Activated CD4-positive, alpha-beta T cell treated with anti-CD3 and anti-CD28 coated beads, Interleukin-2, amount 10 ng/mL, durations not matched to agents 7 days and 5 days (primary cell): ENCODE data around the gene MYF6. TPM values are rescaled to one million over a fixed set of nuclear protein-coding genes. Genes with fewer than 3 reads are reported as not detected.

ENCODE experiments used
- CTCF ChIA-PET: fragments of 350-600 bp; sonication (Branson Sonifier 250); formaldehyde crosslinking; loops from one replicate; lab custom pipeline; 2021; ENCODE audit warnings: antibody characterized with exemption; lab: Charles Lee
- POLR2A ChIA-PET: fragments of 350-600 bp; sonication (Branson Sonifier 250); formaldehyde crosslinking; loops from one replicate; lab custom pipeline; 2021; ENCODE audit warnings: antibody characterized with exemption; lab: Charles Lee
- DNase-seq: peaks from one replicate; pipeline ENCODE4 v3.0.0-alpha.2; 2020
- H3K27ac Mint-ChIP-seq: one replicate; pipeline ENCODE4 v1.8.0; 2021; ENCODE audit warnings: mild to moderate bottlenecking, moderate library complexity, mixed read lengths
- H3K27me3 Mint-ChIP-seq: one replicate; pipeline ENCODE4 v1.8.0; 2021; ENCODE audit warnings: mixed read lengths
- H3K36me3 Mint-ChIP-seq: one replicate; pipeline ENCODE4 v1.8.0; 2021; ENCODE audit warnings: low read depth, mixed read lengths
- H3K4me1 Mint-ChIP-seq: one replicate; pipeline ENCODE4 v1.8.0; 2021; ENCODE audit warnings: mixed read lengths
- H3K4me3 Mint-ChIP-seq: one replicate; pipeline ENCODE4 v1.8.0; 2021; ENCODE audit warnings: mild to moderate bottlenecking, moderate library complexity, mixed read lengths
- H3K9me3 Mint-ChIP-seq: one replicate; pipeline ENCODE4 v1.8.0; 2021; ENCODE audit warnings: mixed read lengths
- total RNA-seq, 2 experiments: library from RNA; stranded (reverse); gene quantifications; one replicate each; pipeline ENCODE4 v1.2.3, GENCODE V29; 2021

Gene MYF6
- total RNA-seq, 2 experiments from 2014 or later: not detected

- H3K27me3 Mint-ChIP-seq: no peaks in the 10 kb centered on the region
- ChIA-PET POLR2A (no interaction called here), CTCF (no interaction called here)
- H3K27ac Mint-ChIP-seq: no peak overlapping the region
- H3K9me3 Mint-ChIP-seq: no peaks in the 10 kb centered on the region
- H3K4me3 Mint-ChIP-seq: no peak overlapping the region
- no peaks in the 10 kb centered on the region for H3K4me1 Mint-ChIP-seq
- no peaks in the 10 kb centered on the region for H3K36me3 Mint-ChIP-seq
- DNase-seq: no peak
These were observed 15.3 kb upstream of the MYF6 start for GRCh38 chr12:80692114-80692513.

- DNase-seq: no peak
- Mint-ChIP-seq H3K27ac (no peak overlapping the region), H3K9me3 (no peaks in the 10 kb centered on the region), H3K27me3 (no peaks in the 10 kb centered on the region), H3K4me3 (no peak overlapping the region), H3K36me3 (no peaks in the 10 kb centered on the region), H3K4me1 (no peaks in the 10 kb centered on the region)
- POLR2A ChIA-PET: no interaction called here
- CTCF ChIA-PET: no interaction called here
These were observed 10.1 kb upstream of the MYF6 start for GRCh38 chr12:80697270-80697887.

- ChIA-PET CTCF (no interaction called here), POLR2A (no interaction called here)
- no peak overlapping the region for H3K27ac Mint-ChIP-seq
These were observed 9.2 kb upstream of the MYF6 start for GRCh38 chr12:80698256-80698655.

DNA sequence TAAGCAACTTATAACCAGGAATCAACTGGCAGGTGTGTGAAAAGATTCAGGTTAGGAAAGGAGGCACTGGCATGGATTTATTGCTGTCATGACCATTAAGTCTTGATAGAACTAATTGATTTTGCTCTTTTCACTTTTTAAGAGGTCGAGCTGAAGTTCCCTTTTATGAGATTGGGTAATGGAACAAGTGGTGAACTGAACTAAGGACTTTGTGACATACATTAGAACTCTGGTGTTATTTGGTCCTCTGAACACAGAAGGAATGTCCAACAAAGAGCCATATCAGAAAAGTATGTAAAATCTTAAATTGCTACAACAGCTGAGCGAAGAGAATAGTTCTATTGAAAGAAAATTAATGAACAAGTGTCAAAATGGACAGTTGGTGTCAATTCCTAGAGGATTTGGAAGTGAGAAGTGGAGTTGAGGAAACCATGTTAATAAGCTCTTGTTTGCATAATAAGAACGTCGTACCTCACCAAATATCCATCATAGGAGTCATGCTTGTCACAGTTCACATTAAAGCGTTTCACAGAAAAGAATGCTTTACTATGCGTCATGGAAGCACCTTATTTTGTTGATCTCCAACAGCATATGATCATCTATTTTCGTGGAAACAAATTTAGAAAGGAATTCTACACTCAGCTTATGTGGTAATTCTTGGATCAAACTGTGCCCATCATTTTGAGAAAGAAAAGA lies 8.4 kb upstream of the MYF6 start:
- Mint-ChIP-seq H3K27ac (no peak overlapping the region), H3K9me3 (no peaks in the 10 kb centered on the region), H3K4me3 (no peak overlapping the region), H3K27me3 (no peaks in the 10 kb centered on the region), H3K4me1 (no peaks in the 10 kb centered on the region), H3K36me3 (no peaks in the 10 kb centered on the region)
- CTCF ChIA-PET: no interaction called here
- POLR2A ChIA-PET: no interaction called here
- DNase-seq: no peak

More at GRCh38 chr12:80698256-80698655, 9.2 kb upstream of the MYF6 start:
- H3K9me3 Mint-ChIP-seq: no peaks in the 10 kb centered on the region
- H3K4me1 Mint-ChIP-seq: no peaks in the 10 kb centered on the region
- H3K27me3 Mint-ChIP-seq: no peaks in the 10 kb centered on the region
- no peak for DNase-seq
- H3K36me3 Mint-ChIP-seq: no peaks in the 10 kb centered on the region
- H3K4me3 Mint-ChIP-seq: no peak overlapping the region

DNA sequence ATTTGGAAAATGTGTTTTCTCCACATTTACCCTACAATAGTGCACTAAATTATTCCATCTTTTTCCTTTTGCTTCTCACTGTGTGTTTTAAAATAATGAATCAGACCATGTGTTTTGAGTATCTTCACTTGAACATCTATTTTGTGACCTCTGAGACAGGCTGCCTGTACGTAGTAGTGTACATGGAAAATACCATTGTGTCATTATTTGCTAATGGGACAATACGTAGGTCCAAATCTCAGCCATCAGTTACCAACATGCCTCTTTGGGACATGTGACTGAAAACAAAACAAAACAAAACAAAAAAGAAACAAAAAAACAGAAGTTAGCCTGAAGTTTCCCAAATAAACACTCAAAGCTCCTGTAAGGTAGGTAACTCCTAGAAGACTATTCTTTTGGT lies 7.1 kb upstream of the MYF6 start:
- Mint-ChIP-seq H3K4me3 (no peak overlapping the region), H3K27ac (no peak overlapping the region), H3K27me3 (no peaks in the 10 kb centered on the region), H3K36me3 (no peaks in the 10 kb centered on the region), H3K9me3 (no peaks in the 10 kb centered on the region), H3K4me1 (no peaks in the 10 kb centered on the region)
- CTCF ChIA-PET: no interaction called here
- POLR2A ChIA-PET: no interaction called here
- no peak for DNase-seq

- H3K4me3 Mint-ChIP-seq: no peak overlapping the region
- POLR2A ChIA-PET: no interaction called here
- no peaks in the 10 kb centered on the region for H3K27me3 Mint-ChIP-seq
- H3K9me3 Mint-ChIP-seq: no peaks in the 10 kb centered on the region
- CTCF ChIA-PET: no interaction called here
- no peaks in the 10 kb centered on the region for H3K4me1 Mint-ChIP-seq
- no peak overlapping the region for H3K27ac Mint-ChIP-seq
- DNase-seq: no peak
- no peaks in the 10 kb centered on the region for H3K36me3 Mint-ChIP-seq
These were observed 6.0 kb upstream of the MYF6 start for GRCh38 chr12:80701388-80701787.

DNA sequence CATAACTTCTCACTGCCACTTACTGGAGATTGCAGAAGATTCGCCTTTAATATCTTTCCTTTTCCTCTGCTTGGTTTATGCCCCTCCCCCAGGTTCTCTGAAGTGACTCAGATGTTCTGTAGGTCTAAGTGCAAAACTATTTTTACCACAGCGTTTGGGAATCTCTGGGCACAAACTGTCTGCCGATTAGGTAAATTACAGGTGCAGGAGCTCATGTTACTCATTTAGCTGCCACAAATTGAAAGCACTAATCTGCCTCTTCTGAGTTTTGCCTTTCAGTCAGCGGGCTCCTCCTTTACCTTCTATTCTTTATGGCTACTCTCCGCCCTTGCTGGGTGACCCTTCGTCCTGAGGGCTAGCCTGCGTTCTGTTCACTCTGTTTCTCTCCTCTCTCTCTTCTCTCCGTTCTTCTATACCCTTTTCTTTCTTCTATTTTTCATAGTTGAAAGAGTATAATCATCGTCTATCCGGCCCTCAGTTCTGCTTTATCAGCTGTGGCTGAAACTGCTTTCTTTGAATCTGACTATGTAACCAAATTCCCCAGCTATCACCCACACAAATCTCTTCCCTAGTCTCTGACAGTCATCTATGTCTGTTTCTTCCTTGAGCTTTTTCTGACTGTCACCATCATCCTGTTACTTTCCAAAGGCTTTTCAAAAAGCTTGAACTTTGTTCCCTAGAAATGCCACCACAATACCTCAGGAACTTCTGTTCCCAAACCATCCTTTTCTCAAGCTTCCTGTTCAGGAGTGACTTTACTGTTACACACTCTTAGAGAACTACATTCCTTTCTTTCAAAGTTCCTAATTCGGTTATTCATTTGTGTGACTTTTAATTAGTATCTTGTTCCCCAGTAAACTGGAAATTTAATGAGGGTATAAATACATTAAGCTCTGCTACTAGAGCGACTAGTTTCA lies 4.3 kb upstream of the MYF6 start:
- CTCF ChIA-PET: no interaction called here
- POLR2A ChIA-PET: interaction anchor here (0.7 kb wide), 1 partner anchor 143 kb away, joined by 3 read pairs; no protein-coding TSS in a partner anchor
- no peak for DNase-seq

GRCh38 chr12:80704420-80704819 lies 3.0 kb upstream of the MYF6 start:
- Mint-ChIP-seq H3K9me3 (no peaks in the 10 kb centered on the region), H3K4me3 (no peak overlapping the region), H3K27me3 (peaks cover 18% of the 10 kb centered on the region), H3K36me3 (no peaks in the 10 kb centered on the region), H3K4me1 (no peaks in the 10 kb centered on the region), H3K27ac (no peak overlapping the region)
- CTCF ChIA-PET: no interaction called here
- no peak for DNase-seq
- POLR2A ChIA-PET: no interaction called here

More for the DNA sequence above, 4.3 kb upstream of the MYF6 start:
- no peaks in the 10 kb centered on the region for H3K4me1 Mint-ChIP-seq
- H3K27ac Mint-ChIP-seq: no peak overlapping the region
- H3K9me3 Mint-ChIP-seq: no peaks in the 10 kb centered on the region
- no peaks in the 10 kb centered on the region for H3K36me3 Mint-ChIP-seq
- no peak overlapping the region for H3K4me3 Mint-ChIP-seq
- H3K27me3 Mint-ChIP-seq: peaks cover 8% of the 10 kb centered on the region

DNA sequence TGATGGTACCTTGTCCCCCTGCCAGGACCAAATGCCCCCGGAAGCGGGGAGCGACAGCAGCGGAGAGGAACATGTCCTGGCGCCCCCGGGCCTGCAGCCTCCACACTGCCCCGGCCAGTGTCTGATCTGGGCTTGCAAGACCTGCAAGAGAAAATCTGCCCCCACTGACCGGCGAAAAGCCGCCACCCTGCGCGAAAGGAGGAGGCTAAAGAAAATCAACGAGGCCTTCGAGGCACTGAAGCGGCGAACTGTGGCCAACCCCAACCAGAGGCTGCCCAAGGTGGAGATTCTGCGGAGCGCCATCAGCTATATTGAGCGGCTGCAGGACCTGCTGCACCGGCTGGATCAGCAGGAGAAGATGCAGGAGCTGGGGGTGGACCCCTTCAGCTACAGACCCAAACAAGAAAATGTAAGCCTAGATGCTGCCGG lies 410 bp downstream of the MYF6 start:
- Mint-ChIP-seq H3K9me3 (no peaks in the 10 kb centered on the region), H3K36me3 (no peaks in the 10 kb centered on the region), H3K4me3 (no peak overlapping the region), H3K4me1 (no peaks in the 10 kb centered on the region), H3K27me3 (peaks cover 28% of the 10 kb centered on the region), H3K27ac (no peak overlapping the region)
- DNase-seq: no peak
- CTCF ChIA-PET: no interaction called here
- POLR2A ChIA-PET: no interaction called here

GRCh38 chr12:80708259-80708974 lies 983 bp downstream of the MYF6 start:
- no peak overlapping the region for H3K27ac Mint-ChIP-seq
- H3K4me1 Mint-ChIP-seq: no peaks in the 10 kb centered on the region
- ChIA-PET CTCF (no interaction called here), POLR2A (no interaction called here)
- no peak for DNase-seq
- no peaks in the 10 kb centered on the region for H3K36me3 Mint-ChIP-seq
- peaks cover 28% of the 10 kb centered on the region for H3K27me3 Mint-ChIP-seq
- no peaks in the 10 kb centered on the region for H3K9me3 Mint-ChIP-seq
- H3K4me3 Mint-ChIP-seq: no peak overlapping the region

GRCh38 chr12:80708975-80709328 lies 1.5 kb downstream of the MYF6 start:
- H3K27me3 Mint-ChIP-seq: peaks cover 33% of the 10 kb centered on the region
- no peak overlapping the region for H3K4me3 Mint-ChIP-seq

DNA sequence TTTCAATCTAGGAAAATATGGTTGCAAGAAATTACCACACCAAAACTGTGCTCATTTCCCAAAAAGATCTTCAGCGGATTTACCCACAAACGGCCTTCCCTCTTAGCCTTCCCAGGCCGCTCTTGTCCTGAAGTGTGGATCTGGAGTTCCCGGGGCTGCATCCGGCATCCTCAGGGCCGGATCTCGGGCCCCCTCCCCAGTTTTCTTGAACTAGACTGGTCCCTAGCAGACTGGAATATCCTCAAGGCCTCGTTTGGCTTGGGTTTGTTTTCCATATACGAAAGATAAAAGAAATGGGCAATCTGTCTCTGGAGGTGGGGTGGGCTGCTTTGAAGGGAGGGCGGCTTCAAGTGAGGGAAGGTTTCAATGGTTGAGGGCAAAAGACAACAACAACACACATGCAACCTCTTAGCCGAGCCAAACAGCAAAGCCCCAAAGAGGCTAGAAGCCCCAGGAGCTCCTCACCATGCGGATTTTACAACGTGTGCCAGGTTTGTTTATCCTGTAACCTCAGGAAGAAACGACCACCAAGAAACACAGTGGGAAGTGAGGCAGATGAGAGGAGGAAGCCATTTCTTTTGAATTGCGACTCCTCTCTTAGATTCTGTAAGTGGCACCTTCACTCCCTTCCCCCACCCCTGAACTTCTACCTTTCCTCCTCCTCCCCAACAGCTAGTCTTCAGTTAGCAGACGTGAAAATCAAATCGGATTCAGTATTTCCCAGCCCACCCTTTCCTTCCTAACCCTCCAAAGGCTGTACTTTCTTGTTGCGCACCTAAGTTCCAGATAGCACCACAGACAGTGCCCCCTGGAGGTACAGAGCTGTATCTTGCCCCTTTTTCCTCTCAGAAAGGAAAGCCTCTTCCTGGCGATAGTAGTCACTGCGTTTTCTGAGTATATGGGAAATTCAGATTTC lies 2.6 kb downstream of the MYF6 start:
- H3K4me1 Mint-ChIP-seq: no peaks in the 10 kb centered on the region
- no peaks in the 10 kb centered on the region for H3K36me3 Mint-ChIP-seq
- ChIA-PET CTCF (no interaction called here), POLR2A (no interaction called here)
- no peaks in the 10 kb centered on the region for H3K9me3 Mint-ChIP-seq
- no peak for DNase-seq
- no peak overlapping the region for H3K4me3 Mint-ChIP-seq
- H3K27me3 Mint-ChIP-seq: peaks cover 44% of the 10 kb centered on the region
- H3K27ac Mint-ChIP-seq: no peak overlapping the region

More at GRCh38 chr12:80708975-80709328, 1.5 kb downstream of the MYF6 start:
- no peak overlapping the region for H3K27ac Mint-ChIP-seq
- H3K9me3 Mint-ChIP-seq: no peaks in the 10 kb centered on the region
- CTCF ChIA-PET: no interaction called here
- no peak for DNase-seq
- POLR2A ChIA-PET: no interaction called here
- H3K36me3 Mint-ChIP-seq: no peaks in the 10 kb centered on the region
- no peaks in the 10 kb centered on the region for H3K4me1 Mint-ChIP-seq
